Ovary (tissue), 3 donors: ENCODE results near the gene MCTP1.

Experiments
- EP300 ChIP-seq: sonication (generic); formaldehyde crosslinking; IDR thresholded peaks from one replicate; pipeline ENCODE4 v1.6.1; 2017; ENCODE audit warnings: antibody characterized with exemption
- TF ChIP-seq, protein P1 (sequence below), 3 donors: fragments of 450-650 bp in 2 of 3; fragments of 200-600 bp in 1 of 3; IDR thresholded peaks; one replicate each; pipeline versions ENCODE4 v1.5.1 to v1.8.0; 2016 to 2022; ENCODE audit warnings: antibody characterized with exemption in 3 of 3, mild to moderate bottlenecking in 1 of 3
- donor health status: DM: no; HTN: no; CAD: no.

DNA sequence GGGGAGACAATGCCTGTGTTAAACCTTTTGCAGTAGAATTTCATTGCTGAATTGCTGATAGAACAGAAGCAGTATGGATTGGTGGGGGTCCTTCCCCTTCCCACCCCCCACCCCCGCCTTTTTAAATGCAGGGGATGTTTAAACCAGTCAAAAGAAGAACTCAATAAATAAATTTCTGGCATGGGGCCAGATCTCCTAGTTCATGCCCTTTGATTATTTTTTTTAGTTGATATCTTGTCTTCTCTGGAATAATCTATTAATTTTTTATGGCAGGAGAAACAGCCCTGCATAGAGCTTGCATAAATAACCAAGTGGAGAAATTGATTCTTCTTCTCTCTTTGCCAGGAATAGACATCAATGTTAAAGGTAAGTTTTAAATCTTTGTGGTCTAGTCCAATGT is 593.6 kb downstream of the MCTP1 start:
- TF ChIP-seq, protein P1, sequence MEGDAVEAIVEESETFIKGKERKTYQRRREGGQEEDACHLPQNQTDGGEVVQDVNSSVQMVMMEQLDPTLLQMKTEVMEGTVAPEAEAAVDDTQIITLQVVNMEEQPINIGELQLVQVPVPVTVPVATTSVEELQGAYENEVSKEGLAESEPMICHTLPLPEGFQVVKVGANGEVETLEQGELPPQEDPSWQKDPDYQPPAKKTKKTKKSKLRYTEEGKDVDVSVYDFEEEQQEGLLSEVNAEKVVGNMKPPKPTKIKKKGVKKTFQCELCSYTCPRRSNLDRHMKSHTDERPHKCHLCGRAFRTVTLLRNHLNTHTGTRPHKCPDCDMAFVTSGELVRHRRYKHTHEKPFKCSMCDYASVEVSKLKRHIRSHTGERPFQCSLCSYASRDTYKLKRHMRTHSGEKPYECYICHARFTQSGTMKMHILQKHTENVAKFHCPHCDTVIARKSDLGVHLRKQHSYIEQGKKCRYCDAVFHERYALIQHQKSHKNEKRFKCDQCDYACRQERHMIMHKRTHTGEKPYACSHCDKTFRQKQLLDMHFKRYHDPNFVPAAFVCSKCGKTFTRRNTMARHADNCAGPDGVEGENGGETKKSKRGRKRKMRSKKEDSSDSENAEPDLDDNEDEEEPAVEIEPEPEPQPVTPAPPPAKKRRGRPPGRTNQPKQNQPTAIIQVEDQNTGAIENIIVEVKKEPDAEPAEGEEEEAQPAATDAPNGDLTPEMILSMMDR (IDR thresholded peaks at IDR 0.05) = no peak
- TF ChIP-seq EP300 = no peak
